Measurements from ENCODE around the gene DOCK2.

GRCh38 chr5:170038241-170038640 is 401.2 kb downstream of the DOCK2 start:
- TF ChIP-seq CTCF (conservative IDR thresholded peaks at IDR 0.05; ENCODE audit: low read depth, low read length) (no peak), EZH2phosphoT487 (IDR thresholded peaks at IDR 0.05; ENCODE audit: borderline replicate concordance, low read length) (no peak)

Measured in PC-3 (cell line).